Left lung (tissue), 10 donors: Measurements from ENCODE around the gene SEMA3D. TPM values are rescaled to one million over a fixed set of nuclear protein-coding genes. Genes with fewer than 3 reads are reported as not detected.
A peak's percentile ranks its signal among the peaks of the same experiment; 100 is the strongest.

Experiments used
- ATAC-seq: fragments of 200-7000 bp; cut with Tn5 transposase; one replicate; pipeline ENCODE4 v1.9.1; 2020; ENCODE audit warnings: moderate library complexity
- DNase-seq, 4 donors: peaks; one replicate each; pipeline ENCODE4 v3.0.0-alpha.2; 2013 to 2020
- H3K27ac ChIP-seq, 2 donors: fragments of 200-600 bp; sonication (generic) in 1 of 2; one replicate each; pipeline versions ENCODE4 v1.5.0 to v1.8.0; 2020 to 2021
- H3K27me3 ChIP-seq, 2 donors: fragments of 200-600 bp; sonication (generic) in 1 of 2; one replicate each; pipeline versions ENCODE4 v1.5.0 to v1.8.0; 2020 to 2021
- H3K36me3 ChIP-seq, 2 donors: fragments of 200-600 bp; sonication (generic) in 1 of 2; one replicate each; pipeline versions ENCODE4 v1.5.0 to v1.8.0; 2020 to 2021
- H3K4me1 ChIP-seq, 2 donors: fragments of 200-600 bp; one replicate each; pipeline ENCODE4 v1.8.0; 2021
- H3K4me3 ChIP-seq, 2 donors: fragments of 200-600 bp; sonication (generic) in 1 of 2; one replicate each; pipeline versions ENCODE4 v1.5.0 to v1.8.0; 2020 to 2021; ENCODE audit warnings: mild to moderate bottlenecking in 1 of 2
- H3K9me3 ChIP-seq, 2 donors: fragments of 200-600 bp; sonication (generic) in 1 of 2; one replicate each; pipeline versions ENCODE4 v1.5.0 to v1.8.0; 2020 to 2021
- CTCF ChIP-seq, 2 donors: fragments of 200-600 bp; sonication (generic) in 1 of 2; IDR thresholded peaks; one replicate each; pipeline versions ENCODE4 v1.5.0 to v1.8.0; 2021; ENCODE audit warnings: antibody characterized with exemption in 2 of 2
- intact Hi-C, 2 donors: fragments of 100-400 bp; cut with DNase I; formaldehyde crosslinking; loops; one replicate each; pipeline versions ENCODE4 v1.11.2 to v1.14.2; 2022
- polyA plus RNA-seq, 6 donors: library from polyadenylated mRNA; unstranded; fragments of 120-200 nt; gene quantifications; one replicate each; pipeline ENCODE4 v1.2.1, GENCODE V29; 2013; ENCODE audit not compliant: insufficient read length in 6 of 6
- total RNA-seq, 2 donors: library from RNA; stranded (reverse); fragmentation: NEBNext Ultra II Directional; extraction: Animal tissue kit (Norgen Biotek cat#: 25700); gene quantifications; one replicate each; pipeline ENCODE4 v1.2.1, GENCODE V29; 2021
- donor health status: DM: no; HTN: yes; CAD: no.
- donor health status: DM: no; HTN: no; CAD: no.

SEMA3D gene
- total and polyA plus RNA-seq, 8 donors = 5.5 to 68.5 (median 46.3) TPM

- Histone ChIP-seq H3K9me3 (no peaks in the 10 kb centered on the region), H3K27me3 (no peaks in the 10 kb centered on the region), H3K4me3 (no peak overlapping the region), H3K36me3 (no peaks in the 10 kb centered on the region), H3K4me1 (no peaks in the 10 kb centered on the region), H3K27ac (no peak overlapping the region)
- DNase-seq (no peak), ATAC-seq (no peak)
- no peak for TF ChIP-seq CTCF (IDR thresholded peaks at IDR 0.05)
- intact Hi-C loops = no loop called here
Measured at GRCh38 chr7:85115006-85115405, 71.8 kb downstream of the SEMA3D start.

GRCh38 chr7:85114342-85114741 is 72.5 kb downstream of the SEMA3D start:
- no peaks in the 10 kb centered on the region for H3K9me3 ChIP-seq
- no peak for TF ChIP-seq CTCF (IDR thresholded peaks at IDR 0.05)

DNA sequence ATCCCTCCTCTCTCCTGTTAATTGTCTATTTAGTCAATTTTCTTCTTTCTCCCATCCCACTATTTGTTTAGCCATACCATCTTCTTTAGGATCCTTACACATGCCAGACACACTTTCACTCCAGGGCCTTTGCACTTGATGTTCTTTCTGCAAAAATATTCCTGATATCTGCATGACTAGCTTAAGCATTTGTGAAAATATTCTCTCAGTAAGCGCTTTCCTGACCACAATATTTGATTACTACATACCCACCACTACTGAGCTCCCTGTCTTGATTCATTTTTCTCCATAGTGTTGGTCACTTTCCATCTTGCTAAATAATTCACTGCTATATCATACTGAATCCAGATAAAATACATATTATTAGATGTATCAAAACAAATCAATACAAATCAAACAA is 75.1 kb downstream of the SEMA3D start:
- H3K27me3 ChIP-seq = no peaks in the 10 kb centered on the region
- H3K27ac ChIP-seq = no peak overlapping the region
- H3K4me1 ChIP-seq = no peaks in the 10 kb centered on the region
- no peaks in the 10 kb centered on the region for H3K9me3 ChIP-seq
- H3K36me3 ChIP-seq = no peaks in the 10 kb centered on the region
- DNase-seq (no peak), ATAC-seq (no peak)
- TF ChIP-seq CTCF (IDR thresholded peaks at IDR 0.05) = no peak
- intact Hi-C loops = no loop called here
- no peak overlapping the region for H3K4me3 ChIP-seq

More at GRCh38 chr7:85114342-85114741, 72.5 kb downstream of the SEMA3D start:
- ATAC-seq (no peak), DNase-seq (no peak)
- no peak overlapping the region for H3K4me3 ChIP-seq
- intact Hi-C loops = no loop called here
- H3K27ac ChIP-seq = no peak overlapping the region
- no peaks in the 10 kb centered on the region for H3K36me3 ChIP-seq
- H3K27me3 ChIP-seq = no peaks in the 10 kb centered on the region
- no peaks in the 10 kb centered on the region for H3K4me1 ChIP-seq

DNA sequence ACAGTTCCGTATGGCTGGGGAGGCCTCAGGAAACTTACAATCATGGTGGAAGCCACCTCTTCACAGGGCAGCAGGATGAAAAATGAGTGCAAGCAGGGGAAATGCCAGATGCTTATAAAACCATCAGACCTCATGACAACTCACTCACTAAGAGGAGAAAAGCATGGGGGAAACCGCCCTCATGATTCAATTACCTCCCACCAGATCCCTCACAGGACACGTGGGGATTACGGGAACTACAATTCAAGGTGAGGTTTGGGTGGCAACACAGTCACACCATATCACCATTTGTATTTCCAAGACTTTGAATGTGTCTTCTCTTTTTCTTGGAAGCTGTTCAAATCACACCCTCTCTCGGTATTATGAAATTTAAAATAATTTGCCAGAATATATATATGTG is 80.1 kb downstream of the SEMA3D start:
- intact Hi-C loops = no loop called here
- Histone ChIP-seq H3K36me3 (no peaks in the 10 kb centered on the region), H3K27ac (no peak overlapping the region), H3K4me1 (no peaks in the 10 kb centered on the region), H3K9me3 (no peaks in the 10 kb centered on the region), H3K4me3 (no peak overlapping the region), H3K27me3 (no peaks in the 10 kb centered on the region)
- TF ChIP-seq CTCF (IDR thresholded peaks at IDR 0.05) = no peak
- ATAC-seq = no peak
- DNase-seq = no peak

DNA sequence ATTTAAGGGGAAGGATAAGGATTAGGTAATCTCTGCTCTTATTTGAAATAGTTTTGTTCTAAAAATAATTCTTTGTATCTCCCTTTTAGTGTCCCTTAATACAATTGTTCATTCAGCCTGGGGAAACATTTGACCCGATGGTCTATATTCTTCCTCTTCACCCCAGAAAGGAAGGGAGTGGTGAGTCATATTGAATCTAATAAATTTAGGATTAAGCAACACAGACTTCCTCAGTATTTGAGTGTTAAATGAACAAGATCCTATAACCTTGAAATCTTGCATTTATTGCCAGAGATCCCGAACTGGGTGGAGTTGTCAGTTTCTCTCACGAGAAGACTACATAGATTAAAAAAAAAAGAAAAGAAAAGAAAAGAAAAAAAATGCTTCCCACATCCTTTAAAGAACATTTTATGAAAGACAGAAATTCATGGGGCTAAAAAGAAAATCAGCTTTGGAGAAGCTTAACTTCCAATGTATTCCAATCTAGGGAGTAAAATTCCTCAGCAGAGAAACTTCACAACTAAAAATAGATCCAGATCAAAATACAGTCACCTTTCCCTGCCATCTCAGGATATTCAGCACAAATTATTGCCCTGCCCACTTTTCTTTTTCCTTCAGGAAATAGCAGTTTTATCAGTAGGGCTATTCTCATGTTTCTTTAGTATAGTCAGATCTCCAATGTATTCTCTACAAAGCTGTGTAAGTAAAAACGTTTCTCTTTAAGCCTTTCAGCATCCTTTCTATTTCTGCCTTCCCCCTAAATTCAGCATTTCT is 82.2 kb downstream of the SEMA3D start:
- intact Hi-C loops = no loop called here
- no peaks in the 10 kb centered on the region for H3K4me1 ChIP-seq
- H3K27me3 ChIP-seq = no peaks in the 10 kb centered on the region
- DNase-seq (no peak), ATAC-seq (peak; percentile 45)
- H3K36me3 ChIP-seq = no peaks in the 10 kb centered on the region
- no peak overlapping the region for H3K4me3 ChIP-seq
- H3K27ac ChIP-seq = no peak overlapping the region
- TF ChIP-seq CTCF (IDR thresholded peaks at IDR 0.05) = no peak
- no peaks in the 10 kb centered on the region for H3K9me3 ChIP-seq
